ENCODE results near the gene KLHL40. TPM values are rescaled to one million over a fixed set of nuclear protein-coding genes. Genes with fewer than 3 reads are reported as not detected.

KLHL40 gene
- total and polyA plus RNA-seq, 2 experiments from 2014 or later: not detected

GRCh38 chr3:42703695-42704025, 18.3 kb downstream of the KLHL40 start:
- Histone ChIP-seq H2AFZ (no peak overlapping the region), H3K4me2 (no peak overlapping the region), H3K27ac (no peak overlapping the region), H3K4me1 (ENCODE audit: insufficient read depth) (no peaks in the 10 kb centered on the region), H3K9me2 (replicated peaks; ENCODE audit: insufficient read depth) (no peaks in the 10 kb centered on the region), H3K4me3 (no peak overlapping the region), H4K20me1 (ENCODE audit: insufficient read depth, poor library complexity, severe bottlenecking) (no peaks in the 10 kb centered on the region), H3K9me3 (ENCODE audit: low read depth) (no peaks in the 10 kb centered on the region), H3K27me3 (no peaks in the 10 kb centered on the region), H3K36me3 (replicated peaks; ENCODE audit: insufficient read depth, low read depth) (no peaks in the 10 kb centered on the region), H3K79me2 (no peaks in the 10 kb centered on the region)
- no peak for DNase-seq (ENCODE audit: low spot score)
- WGBS (ENCODE audit: low lambda C conversion rate, missing lambda C conversion rate): 82% methylated on average over 5 of the region's 5 CpGs
- TF ChIP-seq, protein P1, sequence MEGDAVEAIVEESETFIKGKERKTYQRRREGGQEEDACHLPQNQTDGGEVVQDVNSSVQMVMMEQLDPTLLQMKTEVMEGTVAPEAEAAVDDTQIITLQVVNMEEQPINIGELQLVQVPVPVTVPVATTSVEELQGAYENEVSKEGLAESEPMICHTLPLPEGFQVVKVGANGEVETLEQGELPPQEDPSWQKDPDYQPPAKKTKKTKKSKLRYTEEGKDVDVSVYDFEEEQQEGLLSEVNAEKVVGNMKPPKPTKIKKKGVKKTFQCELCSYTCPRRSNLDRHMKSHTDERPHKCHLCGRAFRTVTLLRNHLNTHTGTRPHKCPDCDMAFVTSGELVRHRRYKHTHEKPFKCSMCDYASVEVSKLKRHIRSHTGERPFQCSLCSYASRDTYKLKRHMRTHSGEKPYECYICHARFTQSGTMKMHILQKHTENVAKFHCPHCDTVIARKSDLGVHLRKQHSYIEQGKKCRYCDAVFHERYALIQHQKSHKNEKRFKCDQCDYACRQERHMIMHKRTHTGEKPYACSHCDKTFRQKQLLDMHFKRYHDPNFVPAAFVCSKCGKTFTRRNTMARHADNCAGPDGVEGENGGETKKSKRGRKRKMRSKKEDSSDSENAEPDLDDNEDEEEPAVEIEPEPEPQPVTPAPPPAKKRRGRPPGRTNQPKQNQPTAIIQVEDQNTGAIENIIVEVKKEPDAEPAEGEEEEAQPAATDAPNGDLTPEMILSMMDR (IDR thresholded peaks at IDR 0.05; ENCODE audit: poor library complexity): no peak
- TF ChIP-seq EZH2phosphoT487 (IDR thresholded peaks at IDR 0.05; ENCODE audit: low read depth, severe bottlenecking, unreplicated experiment): no peak

GRCh38 chr3:42704136-42704841, 19.0 kb downstream of the KLHL40 start:
- Histone ChIP-seq H3K4me3 (no peak overlapping the region), H3K9me3 (ENCODE audit: low read depth) (no peaks in the 10 kb centered on the region), H3K79me2 (no peaks in the 10 kb centered on the region), H3K36me3 (replicated peaks; ENCODE audit: insufficient read depth, low read depth) (no peaks in the 10 kb centered on the region), H3K27me3 (no peaks in the 10 kb centered on the region), H3K9me2 (replicated peaks; ENCODE audit: insufficient read depth) (no peaks in the 10 kb centered on the region), H4K20me1 (ENCODE audit: insufficient read depth, poor library complexity, severe bottlenecking) (no peaks in the 10 kb centered on the region), H3K4me2 (no peak overlapping the region), H2AFZ (no peak overlapping the region), H3K27ac (no peak overlapping the region), H3K4me1 (ENCODE audit: insufficient read depth) (no peaks in the 10 kb centered on the region)
- TF ChIP-seq EZH2 (IDR thresholded peaks at IDR 0.05; ENCODE audit: borderline replicate concordance): no peak
- WGBS (ENCODE audit: low lambda C conversion rate, missing lambda C conversion rate): 89% methylated on average over 8 of the region's 8 CpGs
- DNase-seq (ENCODE audit: low spot score): no peak

DNA sequence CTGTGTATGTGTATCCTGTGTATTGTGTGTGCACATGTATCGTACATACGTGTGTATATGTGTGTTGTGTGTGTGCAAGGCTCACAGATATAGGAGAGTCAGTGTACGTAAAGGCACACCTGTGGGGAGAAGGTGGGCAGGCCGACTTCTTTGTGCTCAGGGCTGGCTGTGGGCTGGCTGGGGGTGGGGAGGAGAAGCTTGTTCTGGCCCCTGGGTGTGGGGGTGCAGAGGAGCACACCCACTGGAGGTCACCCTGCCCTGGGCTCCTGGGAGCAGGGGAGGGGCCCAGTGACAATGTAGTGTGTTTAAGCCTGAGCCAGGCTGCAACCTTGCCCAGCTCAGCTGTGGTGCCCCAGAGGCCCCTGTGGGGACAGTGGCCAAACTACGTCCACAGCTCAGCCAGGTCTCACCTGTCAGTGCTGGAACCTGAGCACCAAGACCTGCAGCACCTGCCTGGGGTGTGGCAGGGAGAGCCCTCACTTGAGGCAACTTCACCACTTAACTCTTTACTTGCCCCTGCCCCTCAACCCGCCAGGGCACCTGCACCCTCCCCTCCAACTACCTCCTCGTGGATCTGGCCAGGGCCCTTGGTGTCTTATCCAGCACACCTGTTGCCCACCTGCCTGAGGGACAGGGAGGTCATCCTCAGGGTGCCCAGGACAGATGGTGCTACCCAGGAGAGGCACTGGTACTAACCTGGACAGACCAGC, 19.9 kb downstream of the KLHL40 start:
- Histone ChIP-seq H3K9me2 (replicated peaks; ENCODE audit: insufficient read depth) (no peaks in the 10 kb centered on the region), H3K27ac (no peak overlapping the region), H3K27me3 (no peaks in the 10 kb centered on the region), H3K9me3 (ENCODE audit: low read depth) (no peaks in the 10 kb centered on the region), H4K20me1 (ENCODE audit: insufficient read depth, poor library complexity, severe bottlenecking) (no peaks in the 10 kb centered on the region), H3K4me2 (no peak overlapping the region), H2AFZ (no peak overlapping the region), H3K79me2 (no peaks in the 10 kb centered on the region), H3K4me1 (ENCODE audit: insufficient read depth) (no peaks in the 10 kb centered on the region), H3K4me3 (no peak overlapping the region), H3K36me3 (replicated peaks; ENCODE audit: insufficient read depth, low read depth) (no peaks in the 10 kb centered on the region)
- DNase-seq (ENCODE audit: low spot score): no peak
- 80% methylated on average over 7 of the region's 7 CpGs for WGBS (ENCODE audit: low lambda C conversion rate, missing lambda C conversion rate)
- TF ChIP-seq EZH2 (IDR thresholded peaks at IDR 0.05; ENCODE audit: borderline replicate concordance) (no peak), EZH2phosphoT487 (IDR thresholded peaks at IDR 0.05; ENCODE audit: low read depth, severe bottlenecking, unreplicated experiment) (no peak)
- TF ChIP-seq, protein P1 (IDR thresholded peaks at IDR 0.05; ENCODE audit: poor library complexity): no peak

DNA sequence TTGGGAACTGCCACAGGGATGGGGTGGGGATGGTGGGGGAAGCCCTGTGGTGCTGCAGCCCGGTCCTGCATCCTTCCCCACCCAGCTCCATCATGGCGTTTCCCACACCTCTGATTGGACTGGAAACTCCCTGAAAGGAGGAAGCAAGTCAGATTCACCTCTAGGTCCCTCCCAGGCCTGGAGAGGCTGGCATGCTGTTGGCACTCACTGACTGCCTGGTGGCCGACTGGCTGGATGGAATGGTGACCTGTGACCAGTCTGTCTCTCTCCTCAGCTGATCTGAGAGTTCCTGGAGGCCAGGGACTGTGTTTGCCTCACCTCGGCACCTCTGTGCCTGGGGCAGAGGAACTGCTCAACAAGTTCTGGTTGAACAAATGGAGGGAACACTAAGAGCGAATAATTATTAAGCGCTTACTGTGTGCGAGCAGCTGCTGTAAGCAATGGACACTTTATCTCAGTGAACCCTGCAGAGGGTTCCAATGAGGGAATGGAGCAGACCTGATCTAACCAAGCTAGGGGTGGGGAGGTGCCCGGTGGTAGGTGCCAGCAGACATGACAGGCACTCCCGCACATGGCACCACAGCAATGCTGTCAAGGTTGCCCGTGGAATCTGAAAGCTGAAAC, 20.7 kb downstream of the KLHL40 start:
- Histone ChIP-seq H3K79me2 (no peaks in the 10 kb centered on the region), H4K20me1 (ENCODE audit: insufficient read depth, poor library complexity, severe bottlenecking) (no peaks in the 10 kb centered on the region), H3K27me3 (no peaks in the 10 kb centered on the region), H3K4me1 (ENCODE audit: insufficient read depth) (no peaks in the 10 kb centered on the region), H3K9me3 (ENCODE audit: low read depth) (no peaks in the 10 kb centered on the region), H3K4me2 (no peak overlapping the region), H3K27ac (no peak overlapping the region), H3K36me3 (replicated peaks; ENCODE audit: insufficient read depth, low read depth) (no peaks in the 10 kb centered on the region), H2AFZ (no peak overlapping the region), H3K9me2 (replicated peaks; ENCODE audit: insufficient read depth) (no peaks in the 10 kb centered on the region), H3K4me3 (no peak overlapping the region)
- no peak for DNase-seq (ENCODE audit: low spot score)
- TF ChIP-seq EZH2phosphoT487 (IDR thresholded peaks at IDR 0.05; ENCODE audit: low read depth, severe bottlenecking, unreplicated experiment) (no peak), EZH2 (IDR thresholded peaks at IDR 0.05; ENCODE audit: borderline replicate concordance) (no peak)
- TF ChIP-seq, protein P1 (IDR thresholded peaks at IDR 0.05; ENCODE audit: poor library complexity): no peak
- 87% methylated on average over 9 of the region's 10 CpGs for WGBS (ENCODE audit: low lambda C conversion rate, missing lambda C conversion rate)
